WTC11 (cell line): ENCODE data around the gene PUS1. TPM values are rescaled to one million over a fixed set of nuclear protein-coding genes. Genes with fewer than 3 reads are reported as not detected.

Experiments
- ATAC-seq: fragments of 200-7000 bp; cut with Tn5 transposase; 2 replicates; pipeline ENCODE4 v1.10.0; 2021; ENCODE audit warnings: mild to moderate bottlenecking, moderate library complexity
- CTCF ChIA-PET: fragments of 300-600 bp; sonication (Branson Sonifier 250); formaldehyde crosslinking; loops from one replicate; lab custom pipeline; 2021; ENCODE audit warnings: antibody characterized with exemption; lab: Charles Lee
- POLR2A ChIA-PET: fragments of 350-600 bp; sonication (Branson Sonifier 250); formaldehyde crosslinking; loops from one replicate; lab custom pipeline; 2021; ENCODE audit warnings: antibody characterized with exemption; lab: Charles Lee
- DNase-seq: peaks from one replicate; pipeline ENCODE4 v3.0.0; 2021; ENCODE audit warnings: low spot score
- H3K27ac Mint-ChIP-seq: 2 replicates; pipeline ENCODE4 v1.8.0; 2021; ENCODE audit warnings: mixed read lengths
- H3K27me3 Mint-ChIP-seq: 2 replicates; pipeline ENCODE4 v1.8.0; 2021; ENCODE audit warnings: low read depth, mild to moderate bottlenecking, moderate library complexity, mixed read lengths
- H3K36me3 Mint-ChIP-seq: 2 replicates; pipeline ENCODE4 v1.8.0; 2021; ENCODE audit warnings: mixed read lengths
- H3K4me1 Mint-ChIP-seq: 2 replicates; pipeline ENCODE4 v1.8.0; 2022; ENCODE audit warnings: mixed read lengths
- H3K4me3 Mint-ChIP-seq: 2 replicates; pipeline ENCODE4 v1.8.0; 2021; ENCODE audit warnings: mild to moderate bottlenecking, moderate library complexity, mixed read lengths
- H3K9me3 Mint-ChIP-seq: 2 replicates; pipeline ENCODE4 v1.8.0; 2021; ENCODE audit warnings: mixed read lengths
- ATF1 ChIP-seq: sonication (generic); formaldehyde crosslinking; IDR thresholded peaks from 2 replicates; pipeline ENCODE4 v1.8.1; 2023; ENCODE audit warnings: mild to moderate bottlenecking, moderate library complexity, missing genetic modification reagents
- CREM ChIP-seq: sonication (generic); formaldehyde crosslinking; IDR thresholded peaks from 2 replicates; pipeline ENCODE4 v1.8.1; 2022; ENCODE audit warnings: mild to moderate bottlenecking, missing genetic modification reagents, moderate library complexity
- ETV6 ChIP-seq: sonication (generic); formaldehyde crosslinking; IDR thresholded peaks from 2 replicates; pipeline ENCODE4 v1.8.1; 2022; ENCODE audit warnings: mild to moderate bottlenecking, missing genetic modification reagents
- MXD4 ChIP-seq: fragments of 250-450 bp; sonication (Bioruptor Pico); IDR thresholded peaks from 2 replicates; pipeline ENCODE4 v1.8.0; 2021; ENCODE audit warnings: mild to moderate bottlenecking, moderate library complexity, borderline replicate concordance
- MYBL2 ChIP-seq: sonication (generic); formaldehyde crosslinking; IDR thresholded peaks from 2 replicates; pipeline ENCODE4 v1.8.1; 2023; ENCODE audit warnings: mild to moderate bottlenecking, moderate library complexity, missing genetic modification reagents
- NFYB ChIP-seq: sonication (generic); formaldehyde crosslinking; conservative IDR thresholded peaks from 2 replicates; pipeline ENCODE4 v1.8.0; 2022; ENCODE audit warnings: low read depth, missing genetic modification reagents
- NR1H2 ChIP-seq: sonication (generic); formaldehyde crosslinking; IDR thresholded peaks from 2 replicates; pipeline ENCODE4 v1.9.0; 2021; ENCODE audit warnings: mild to moderate bottlenecking, moderate library complexity, missing genetic modification reagents
- OVOL2 ChIP-seq: fragments of 250-450 bp; sonication (Bioruptor Pico); IDR thresholded peaks from 2 replicates; pipeline ENCODE4 v1.9.0; 2021; ENCODE audit warnings: mild to moderate bottlenecking, borderline replicate concordance
- RORB ChIP-seq: fragments of 250-450 bp; sonication (Bioruptor Pico); IDR thresholded peaks from 2 replicates; pipeline ENCODE4 v1.9.0; 2021; ENCODE audit warnings: mild to moderate bottlenecking
- SMAD4 ChIP-seq: sonication (generic); formaldehyde crosslinking; IDR thresholded peaks from 2 replicates; pipeline ENCODE4 v1.8.0; 2022; ENCODE audit warnings: mild to moderate bottlenecking, missing genetic modification reagents
- SP1 ChIP-seq: sonication (generic); formaldehyde crosslinking; conservative IDR thresholded peaks from 2 replicates; pipeline ENCODE4 v1.8.1; 2022; ENCODE audit warnings: missing genetic modification reagents
- TEAD1 ChIP-seq: sonication (generic); formaldehyde crosslinking; IDR thresholded peaks from 2 replicates; pipeline ENCODE4 v1.8.0; 2022; ENCODE audit warnings: mild to moderate bottlenecking, missing genetic modification reagents
- ZNF219 ChIP-seq: sonication (generic); formaldehyde crosslinking; IDR thresholded peaks from 2 replicates; pipeline ENCODE4 v1.8.0; 2023; ENCODE audit warnings: missing genetic modification reagents, mild to moderate bottlenecking, borderline replicate concordance
- ZNF317 ChIP-seq: sonication (generic); formaldehyde crosslinking; IDR thresholded peaks from 2 replicates; pipeline ENCODE4 v1.8.1; 2023; ENCODE audit warnings: low read depth, mild to moderate bottlenecking, moderate library complexity, missing genetic modification reagents, borderline replicate concordance
- ZNF671 ChIP-seq: fragments of 250-450 bp; sonication (Bioruptor Pico); IDR thresholded peaks from 2 replicates; pipeline ENCODE4 v1.8.0; 2021; ENCODE audit warnings: mild to moderate bottlenecking
- total RNA-seq: library from RNA; stranded (reverse); gene quantifications from 3 replicates; pipeline ENCODE4 v1.2.3, GENCODE V29; 2021
- TF ChIP-seq, protein P1 (sequence below): sonication (generic); formaldehyde crosslinking; conservative IDR thresholded peaks from 2 replicates; pipeline ENCODE4 v1.8.1; 2022; ENCODE audit warnings: mild to moderate bottlenecking, missing genetic modification reagents
- TF ChIP-seq, protein P2 (sequence below): fragments of 250-450 bp; sonication (Bioruptor Pico); IDR thresholded peaks from 2 replicates; pipeline ENCODE4 v1.8.0; 2021; ENCODE audit warnings: mild to moderate bottlenecking
- TF ChIP-seq, protein P3 (sequence below): fragments of 250-450 bp; sonication (Bioruptor Pico); conservative IDR thresholded peaks from 2 replicates; pipeline ENCODE4 v1.9.0; 2021; ENCODE audit warnings: mild to moderate bottlenecking
- TF ChIP-seq, protein P4 (sequence below): sonication (generic); formaldehyde crosslinking; IDR thresholded peaks from 2 replicates; pipeline ENCODE4 v1.8.1; 2023; ENCODE audit warnings: mild to moderate bottlenecking, missing genetic modification reagents, moderate library complexity
- TF ChIP-seq, protein P5 (sequence below): sonication (generic); formaldehyde crosslinking; IDR thresholded peaks from 2 replicates; pipeline ENCODE4 v1.8.1; 2023; ENCODE audit warnings: mild to moderate bottlenecking, missing genetic modification reagents, moderate library complexity
- TF ChIP-seq, protein P6 (sequence below): sonication (generic); formaldehyde crosslinking; IDR thresholded peaks from 2 replicates; pipeline ENCODE4 v1.8.0; 2022; ENCODE audit warnings: mild to moderate bottlenecking, missing genetic modification reagents
- TF ChIP-seq, protein P7 (sequence below): sonication (generic); formaldehyde crosslinking; IDR thresholded peaks from 2 replicates; pipeline ENCODE4 v1.8.1; 2022; ENCODE audit warnings: mild to moderate bottlenecking, missing genetic modification reagents, moderate library complexity, borderline replicate concordance

The PUS1 gene
- total RNA-seq, 1 experiment from 2014 or later: 97.4 TPM

DNA sequence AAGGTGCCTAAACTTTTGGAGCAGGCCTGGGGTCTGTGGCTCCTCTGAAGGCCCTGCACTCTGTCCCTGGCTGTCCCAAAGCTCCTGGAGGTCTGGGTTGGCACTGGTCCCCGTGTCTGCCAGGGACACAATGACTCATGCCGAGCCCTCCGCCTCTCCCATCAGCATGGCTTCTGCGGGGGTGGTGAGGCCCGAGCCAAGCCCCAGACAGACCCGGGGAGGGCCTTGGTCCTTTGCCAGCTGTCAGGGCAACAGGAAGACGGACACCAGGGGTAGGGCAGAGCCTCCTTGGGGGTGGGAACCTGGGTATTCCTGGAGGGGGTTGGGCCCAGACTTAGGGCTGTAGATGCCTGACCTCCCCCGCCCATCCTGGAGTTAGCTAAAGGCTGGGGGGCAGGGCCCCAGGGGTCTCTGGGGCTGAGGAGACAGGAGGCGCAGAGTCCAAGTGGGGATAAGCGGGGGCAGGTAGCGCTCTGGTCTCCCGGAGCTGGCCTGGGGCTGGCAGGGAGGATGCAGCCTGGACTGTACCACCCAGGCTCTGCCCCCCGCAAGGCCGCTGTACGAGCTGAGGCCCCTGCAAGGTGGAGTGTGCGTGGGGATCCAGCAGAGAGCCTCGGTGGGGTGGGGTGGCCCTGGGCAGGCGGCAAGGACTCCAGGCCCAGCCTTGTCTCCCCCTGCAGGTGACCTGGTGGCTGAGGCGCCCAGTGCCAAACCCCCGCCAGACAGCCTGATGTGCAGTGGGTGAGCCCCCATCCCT lies 16.4 kb upstream of the PUS1 start (continued):
- TF ChIP-seq, protein P1, sequence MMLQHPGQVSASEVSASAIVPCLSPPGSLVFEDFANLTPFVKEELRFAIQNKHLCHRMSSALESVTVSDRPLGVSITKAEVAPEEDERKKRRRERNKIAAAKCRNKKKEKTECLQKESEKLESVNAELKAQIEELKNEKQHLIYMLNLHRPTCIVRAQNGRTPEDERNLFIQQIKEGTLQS: no peak
- TF ChIP-seq, protein P2, sequence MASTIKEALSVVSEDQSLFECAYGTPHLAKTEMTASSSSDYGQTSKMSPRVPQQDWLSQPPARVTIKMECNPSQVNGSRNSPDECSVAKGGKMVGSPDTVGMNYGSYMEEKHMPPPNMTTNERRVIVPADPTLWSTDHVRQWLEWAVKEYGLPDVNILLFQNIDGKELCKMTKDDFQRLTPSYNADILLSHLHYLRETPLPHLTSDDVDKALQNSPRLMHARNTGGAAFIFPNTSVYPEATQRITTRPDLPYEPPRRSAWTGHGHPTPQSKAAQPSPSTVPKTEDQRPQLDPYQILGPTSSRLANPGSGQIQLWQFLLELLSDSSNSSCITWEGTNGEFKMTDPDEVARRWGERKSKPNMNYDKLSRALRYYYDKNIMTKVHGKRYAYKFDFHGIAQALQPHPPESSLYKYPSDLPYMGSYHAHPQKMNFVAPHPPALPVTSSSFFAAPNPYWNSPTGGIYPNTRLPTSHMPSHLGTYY (CRISPR knock-in tag): no peak
- TF ChIP-seq MYBL2: no peak
- no peak for TF ChIP-seq CREM (CRISPR knock-in tag)
- TF ChIP-seq SP1 (CRISPR knock-in tag): no peak

DNA sequence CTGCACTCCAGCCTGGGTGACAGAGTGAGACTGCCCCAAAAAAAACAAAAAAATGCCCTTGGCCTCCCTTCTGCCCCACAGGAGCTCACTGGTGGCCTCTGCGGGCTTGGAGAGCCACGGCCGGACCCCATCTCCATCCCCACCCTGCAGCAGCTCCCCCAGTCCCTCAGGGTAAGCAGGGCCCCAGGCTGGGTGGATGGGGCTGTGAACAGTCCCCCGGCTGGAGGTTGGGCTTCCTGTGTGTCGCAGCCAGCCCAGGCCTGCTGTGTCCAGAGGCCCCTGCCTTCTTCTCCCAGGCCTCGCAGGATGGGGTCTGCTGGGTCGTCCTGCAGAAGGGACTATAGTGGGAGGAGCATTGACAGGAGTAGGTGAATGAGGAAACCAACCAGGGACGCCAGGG lies 15.4 kb upstream of the PUS1 start:
- H3K27ac Mint-ChIP-seq: no peak overlapping the region
- H3K4me3 Mint-ChIP-seq: no peak overlapping the region
- CTCF ChIA-PET: no interaction called here
- ATAC-seq: no peak
- no peaks in the 10 kb centered on the region for H3K9me3 Mint-ChIP-seq
- peaks cover 14% of the 10 kb centered on the region for H3K36me3 Mint-ChIP-seq
- TF ChIP-seq, protein P3, sequence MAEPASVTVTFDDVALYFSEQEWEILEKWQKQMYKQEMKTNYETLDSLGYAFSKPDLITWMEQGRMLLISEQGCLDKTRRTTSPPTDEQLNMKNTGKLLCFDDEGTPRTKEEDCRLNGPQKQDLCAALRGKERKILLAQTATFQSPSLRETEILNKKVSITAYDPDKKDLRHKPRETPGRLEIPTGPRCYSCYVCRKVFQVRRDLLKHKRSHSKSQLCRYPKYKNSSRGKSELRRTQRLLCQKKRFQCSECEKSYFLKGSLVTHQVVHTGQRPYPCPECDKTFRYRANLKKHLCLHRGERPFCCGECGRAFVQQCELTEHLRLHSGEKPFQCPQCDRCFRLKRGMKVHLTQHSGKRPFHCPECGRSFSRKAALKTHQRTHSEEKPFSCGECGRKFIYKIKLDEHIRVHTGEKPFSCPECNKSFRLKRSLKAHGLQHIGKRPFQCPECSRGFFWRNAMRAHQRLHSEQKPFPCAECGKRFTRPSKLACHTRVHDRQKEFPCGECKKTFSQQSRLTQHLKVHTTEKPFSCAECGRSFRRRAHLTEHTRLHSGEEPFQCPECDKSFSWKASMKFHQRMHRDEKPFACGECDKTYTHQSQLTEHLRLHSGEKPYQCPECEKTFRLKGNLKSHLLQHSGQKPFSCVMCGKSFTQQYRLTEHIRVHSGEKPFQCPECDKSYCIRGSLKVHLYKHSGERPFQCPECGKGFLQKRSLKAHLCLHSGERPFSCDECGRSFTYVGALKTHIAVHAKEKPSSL: no peak
- TF ChIP-seq ZNF317 (CRISPR knock-in tag) (no peak), ZNF219 (no peak), NR1H2 (no peak), NFYB (no peak), RORB (CRISPR knock-in tag) (no peak), TEAD1 (CRISPR knock-in tag) (no peak), ZNF671 (no peak), ATF1 (no peak)
- TF ChIP-seq, protein P4, sequence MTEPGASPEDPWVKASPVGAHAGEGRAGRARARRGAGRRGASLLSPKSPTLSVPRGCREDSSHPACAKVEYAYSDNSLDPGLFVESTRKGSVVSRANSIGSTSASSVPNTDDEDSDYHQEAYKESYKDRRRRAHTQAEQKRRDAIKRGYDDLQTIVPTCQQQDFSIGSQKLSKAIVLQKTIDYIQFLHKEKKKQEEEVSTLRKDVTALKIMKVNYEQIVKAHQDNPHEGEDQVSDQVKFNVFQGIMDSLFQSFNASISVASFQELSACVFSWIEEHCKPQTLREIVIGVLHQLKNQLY: no peak
- TF ChIP-seq, protein P5, sequence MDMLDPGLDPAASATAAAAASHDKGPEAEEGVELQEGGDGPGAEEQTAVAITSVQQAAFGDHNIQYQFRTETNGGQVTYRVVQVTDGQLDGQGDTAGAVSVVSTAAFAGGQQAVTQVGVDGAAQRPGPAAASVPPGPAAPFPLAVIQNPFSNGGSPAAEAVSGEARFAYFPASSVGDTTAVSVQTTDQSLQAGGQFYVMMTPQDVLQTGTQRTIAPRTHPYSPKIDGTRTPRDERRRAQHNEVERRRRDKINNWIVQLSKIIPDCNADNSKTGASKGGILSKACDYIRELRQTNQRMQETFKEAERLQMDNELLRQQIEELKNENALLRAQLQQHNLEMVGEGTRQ (CRISPR knock-in tag): no peak
- TF ChIP-seq, protein P6, sequence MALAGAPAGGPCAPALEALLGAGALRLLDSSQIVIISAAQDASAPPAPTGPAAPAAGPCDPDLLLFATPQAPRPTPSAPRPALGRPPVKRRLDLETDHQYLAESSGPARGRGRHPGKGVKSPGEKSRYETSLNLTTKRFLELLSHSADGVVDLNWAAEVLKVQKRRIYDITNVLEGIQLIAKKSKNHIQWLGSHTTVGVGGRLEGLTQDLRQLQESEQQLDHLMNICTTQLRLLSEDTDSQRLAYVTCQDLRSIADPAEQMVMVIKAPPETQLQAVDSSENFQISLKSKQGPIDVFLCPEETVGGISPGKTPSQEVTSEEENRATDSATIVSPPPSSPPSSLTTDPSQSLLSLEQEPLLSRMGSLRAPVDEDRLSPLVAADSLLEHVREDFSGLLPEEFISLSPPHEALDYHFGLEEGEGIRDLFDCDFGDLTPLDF: no peak
- H3K27me3 Mint-ChIP-seq: no peaks in the 10 kb centered on the region
- DNase-seq: no peak
- no peaks in the 10 kb centered on the region for H3K4me1 Mint-ChIP-seq
- POLR2A ChIA-PET: interaction anchor here (0.6 kb wide), 1 partner anchor 14 kb away, joined by 4 read pairs; no protein-coding TSS in a partner anchor

DNA sequence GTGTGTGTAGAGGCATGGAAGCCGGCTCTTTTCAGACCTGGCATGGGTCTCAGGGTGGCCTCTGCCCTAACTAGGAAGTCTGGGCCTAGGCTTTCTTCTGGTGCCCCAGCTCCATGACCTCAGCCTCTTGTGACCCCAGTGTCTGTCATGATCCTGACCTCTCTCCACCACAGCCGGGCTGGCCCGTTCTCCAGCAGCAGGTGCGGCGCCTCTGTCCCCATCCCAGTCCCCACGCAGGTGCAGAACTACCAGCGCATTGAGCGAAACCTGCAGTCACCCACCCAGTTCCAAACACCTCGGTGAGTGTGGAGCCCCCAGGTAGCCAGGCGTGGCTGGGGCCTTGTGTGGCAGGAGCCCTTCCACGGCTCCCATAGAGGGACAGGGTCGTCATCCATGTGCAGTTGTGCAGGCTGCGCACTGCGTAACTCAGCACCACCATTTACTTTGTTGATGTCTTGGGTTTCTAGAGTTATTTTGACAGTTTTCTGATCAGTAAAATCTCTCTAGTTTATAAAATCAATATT lies 14.8 kb upstream of the PUS1 start:
- CTCF ChIA-PET: no interaction called here
- Mint-ChIP-seq H3K9me3 (no peaks in the 10 kb centered on the region), H3K4me3 (no peak overlapping the region), H3K27ac (no peak overlapping the region), H3K36me3 (peaks cover 14% of the 10 kb centered on the region), H3K4me1 (no peaks in the 10 kb centered on the region), H3K27me3 (no peaks in the 10 kb centered on the region)
- DNase-seq: no peak
- no peak for ATAC-seq
- POLR2A ChIA-PET: interaction anchor here (0.6 kb wide), 1 partner anchor 14 kb away, joined by 4 read pairs; no protein-coding TSS in a partner anchor
- TF ChIP-seq, protein P7, sequence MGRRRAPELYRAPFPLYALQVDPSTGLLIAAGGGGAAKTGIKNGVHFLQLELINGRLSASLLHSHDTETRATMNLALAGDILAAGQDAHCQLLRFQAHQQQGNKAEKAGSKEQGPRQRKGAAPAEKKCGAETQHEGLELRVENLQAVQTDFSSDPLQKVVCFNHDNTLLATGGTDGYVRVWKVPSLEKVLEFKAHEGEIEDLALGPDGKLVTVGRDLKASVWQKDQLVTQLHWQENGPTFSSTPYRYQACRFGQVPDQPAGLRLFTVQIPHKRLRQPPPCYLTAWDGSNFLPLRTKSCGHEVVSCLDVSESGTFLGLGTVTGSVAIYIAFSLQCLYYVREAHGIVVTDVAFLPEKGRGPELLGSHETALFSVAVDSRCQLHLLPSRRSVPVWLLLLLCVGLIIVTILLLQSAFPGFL (CRISPR knock-in tag): no peak
- no peak for TF ChIP-seq SMAD4
- TF ChIP-seq, protein P6: no peak
- no peak for TF ChIP-seq OVOL2 (CRISPR knock-in tag)
- TF ChIP-seq, protein P5 (CRISPR knock-in tag): no peak
- TF ChIP-seq ETV6 (CRISPR knock-in tag): no peak
- no peak for TF ChIP-seq MXD4
- TF ChIP-seq RORB (CRISPR knock-in tag): no peak
